GM19099 (cell line): ENCODE data around the gene PLGRKT.
A peak's percentile ranks its signal among the peaks of the same experiment; 100 is the strongest.

Source experiments
- POLR2A ChIP-seq: IDR thresholded peaks from 3 replicates; pipeline ENCODE4 v1.6.1; 2011; ENCODE audit warnings: low read depth; ENCODE audit not compliant: insufficient read length; ENCODE audit errors: extremely low read depth

The PLGRKT gene

DNA sequence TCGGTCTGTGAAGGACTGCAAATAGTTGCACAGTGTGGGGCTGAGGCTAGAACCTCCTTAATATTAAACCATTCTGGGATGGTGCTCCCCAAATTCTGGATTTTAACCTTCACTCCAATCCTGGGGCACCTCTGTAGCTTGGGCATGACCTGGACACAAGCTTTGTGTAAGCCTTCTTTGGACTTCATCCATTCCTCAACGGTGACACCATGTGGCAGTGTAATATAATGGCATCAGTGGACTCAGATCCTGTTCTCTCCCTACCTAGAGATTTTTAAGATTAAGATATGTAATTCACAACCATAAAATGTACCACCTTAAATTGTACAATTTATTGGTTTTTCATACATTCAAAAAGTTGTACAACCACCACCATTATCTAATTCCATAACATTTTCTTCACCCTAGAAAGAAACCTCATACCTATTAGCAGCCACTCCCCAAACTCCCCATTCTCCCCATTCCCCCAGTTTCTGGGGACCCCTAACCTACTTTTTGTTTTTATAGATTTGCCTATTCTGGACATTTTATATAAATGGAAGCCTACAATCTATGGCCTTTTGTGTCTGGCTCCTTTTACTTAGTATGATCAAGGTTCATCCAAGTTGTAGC is 4.8 kb upstream of the PLGRKT start:
- TF ChIP-seq POLR2A: no peak

DNA sequence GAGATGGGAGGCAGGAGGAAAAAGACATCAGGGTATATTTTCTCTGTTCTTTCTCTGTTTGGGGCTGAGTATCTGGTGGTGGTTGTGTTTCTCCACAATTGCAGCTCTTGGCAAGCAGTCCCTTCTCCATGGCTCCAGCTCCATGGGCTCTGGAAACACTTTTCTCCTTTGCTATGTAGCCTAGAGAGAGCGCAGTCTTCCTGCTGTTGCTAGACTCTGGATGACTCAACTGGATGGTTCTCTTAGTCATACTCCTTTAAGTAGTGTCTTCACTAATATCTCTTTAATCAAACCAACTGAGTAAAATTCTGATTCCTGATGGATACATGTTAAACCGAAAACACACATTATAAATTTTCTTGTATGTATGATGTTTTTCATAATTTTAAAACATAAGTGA is 3.3 kb upstream of the PLGRKT start:
- TF ChIP-seq POLR2A: no peak

DNA sequence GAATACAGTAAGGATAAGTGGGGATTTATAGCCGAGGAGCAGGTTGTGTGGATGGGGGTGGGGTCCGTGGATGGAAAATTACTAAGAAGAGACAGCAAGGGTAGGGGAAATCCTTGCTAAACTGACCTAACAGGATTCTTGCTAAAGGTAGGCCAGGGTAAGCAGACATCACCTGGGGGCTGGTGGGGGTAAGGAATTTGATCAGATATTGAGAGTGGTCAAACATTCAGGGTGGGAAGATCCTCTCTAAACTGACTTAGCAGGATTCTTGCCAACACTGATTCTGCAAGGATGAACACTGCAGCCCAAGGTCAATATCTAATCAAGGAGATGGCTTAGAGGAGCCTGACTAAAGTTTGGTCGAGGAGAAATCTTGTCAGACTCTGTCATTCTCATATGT is 2.7 kb upstream of the PLGRKT start:
- TF ChIP-seq POLR2A: no peak

DNA sequence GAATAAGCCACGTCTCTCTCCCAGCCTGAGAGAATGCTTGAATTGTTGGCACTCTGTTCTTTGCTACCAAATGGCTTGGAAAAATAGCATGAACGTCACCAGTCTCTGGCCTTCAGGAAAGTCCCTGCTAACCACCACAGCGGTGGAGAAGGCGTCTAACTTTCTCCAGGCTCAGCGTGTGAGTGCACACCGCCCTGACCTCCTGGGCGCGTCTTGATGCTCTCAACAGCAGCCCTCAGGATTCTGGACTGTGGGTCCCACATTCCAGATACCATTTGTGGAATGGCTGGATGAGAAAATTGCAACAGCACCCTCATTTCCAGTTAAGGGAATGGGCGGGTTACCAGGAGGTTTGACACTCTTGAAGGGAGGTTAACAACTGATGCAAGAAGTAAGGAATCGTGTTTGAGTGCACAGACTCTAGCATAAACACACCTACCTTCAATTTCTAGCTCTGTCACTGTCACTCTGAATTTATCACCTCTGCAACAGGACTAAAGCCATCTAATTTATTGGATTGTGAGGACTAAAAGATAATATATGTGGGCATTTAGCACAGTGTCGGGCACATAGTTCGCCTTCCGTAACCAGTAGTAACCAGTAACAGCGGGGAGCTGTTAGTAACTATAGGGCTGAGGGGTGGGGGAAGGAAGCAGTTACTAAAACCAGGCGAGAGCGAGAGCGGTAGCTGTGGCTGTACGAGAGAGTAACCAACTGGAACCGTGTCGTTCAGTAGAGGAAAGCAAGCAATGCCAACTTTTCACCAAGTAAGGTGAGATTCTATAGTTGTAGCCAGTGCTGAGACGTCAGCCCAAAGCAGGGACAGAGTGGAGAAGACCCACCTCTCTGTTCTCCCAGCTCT is 807 bp upstream of the PLGRKT start:
- peak; percentile 44 for TF ChIP-seq POLR2A

DNA sequence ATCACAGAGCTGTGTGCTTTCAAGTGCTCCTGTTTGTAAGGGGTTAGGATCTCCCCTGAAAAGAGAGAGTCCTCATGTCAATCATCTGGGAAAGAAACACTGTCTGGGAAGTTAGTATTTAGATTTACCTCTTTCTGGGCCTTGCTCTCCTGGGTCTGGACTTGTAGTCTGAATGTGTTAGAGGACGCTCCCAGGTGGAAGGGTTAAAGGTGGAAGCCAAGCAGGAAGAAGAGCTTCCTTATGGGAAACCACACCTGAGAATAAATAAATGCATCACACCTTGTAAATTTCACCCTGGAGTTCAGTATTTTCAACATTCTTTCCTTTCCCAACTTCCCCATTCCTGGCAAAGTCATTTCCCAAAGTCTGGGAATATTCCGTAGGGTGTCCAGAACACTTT is 1.3 kb downstream of the PLGRKT start:
- no peak for TF ChIP-seq POLR2A

DNA sequence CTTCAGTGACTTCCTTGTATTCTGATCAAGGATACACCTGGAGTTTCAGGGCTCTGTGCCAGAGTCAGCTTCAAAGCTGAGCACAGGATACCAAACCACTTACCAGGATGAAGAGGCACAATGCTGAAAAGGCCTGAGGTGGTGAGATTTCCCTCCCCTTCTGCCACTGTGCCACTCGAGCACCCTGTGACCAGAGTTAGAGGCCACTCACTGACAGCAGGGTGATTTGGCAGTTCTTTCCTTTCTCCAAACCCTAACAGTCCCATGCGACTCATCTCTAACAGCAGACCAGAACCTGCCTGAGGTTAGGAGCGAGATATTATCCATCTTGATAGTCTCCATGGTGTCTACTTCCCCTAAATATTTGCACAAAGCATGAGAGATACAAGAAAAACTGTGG is 1.8 kb downstream of the PLGRKT start:
- TF ChIP-seq POLR2A: no peak

DNA sequence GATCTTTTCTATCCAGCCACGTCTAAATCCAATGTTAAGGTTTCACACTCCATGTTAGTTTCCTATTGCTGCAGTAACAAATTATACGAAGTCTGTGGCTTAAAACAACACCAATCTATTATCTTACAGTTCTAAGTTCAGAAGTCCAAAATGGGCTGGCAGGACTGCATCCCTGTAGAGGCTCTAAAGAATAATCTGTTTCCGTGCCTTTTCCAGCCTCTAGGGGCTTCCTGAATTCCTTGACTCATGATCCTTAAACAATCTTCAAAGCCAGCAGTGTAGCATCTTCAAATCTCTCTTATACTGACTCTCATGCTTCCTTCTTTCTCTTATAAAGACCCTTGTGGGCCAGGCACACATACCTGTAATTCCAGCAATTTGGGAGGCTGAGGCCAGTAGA is 6.8 kb downstream of the PLGRKT start:
- TF ChIP-seq POLR2A: no peak

DNA sequence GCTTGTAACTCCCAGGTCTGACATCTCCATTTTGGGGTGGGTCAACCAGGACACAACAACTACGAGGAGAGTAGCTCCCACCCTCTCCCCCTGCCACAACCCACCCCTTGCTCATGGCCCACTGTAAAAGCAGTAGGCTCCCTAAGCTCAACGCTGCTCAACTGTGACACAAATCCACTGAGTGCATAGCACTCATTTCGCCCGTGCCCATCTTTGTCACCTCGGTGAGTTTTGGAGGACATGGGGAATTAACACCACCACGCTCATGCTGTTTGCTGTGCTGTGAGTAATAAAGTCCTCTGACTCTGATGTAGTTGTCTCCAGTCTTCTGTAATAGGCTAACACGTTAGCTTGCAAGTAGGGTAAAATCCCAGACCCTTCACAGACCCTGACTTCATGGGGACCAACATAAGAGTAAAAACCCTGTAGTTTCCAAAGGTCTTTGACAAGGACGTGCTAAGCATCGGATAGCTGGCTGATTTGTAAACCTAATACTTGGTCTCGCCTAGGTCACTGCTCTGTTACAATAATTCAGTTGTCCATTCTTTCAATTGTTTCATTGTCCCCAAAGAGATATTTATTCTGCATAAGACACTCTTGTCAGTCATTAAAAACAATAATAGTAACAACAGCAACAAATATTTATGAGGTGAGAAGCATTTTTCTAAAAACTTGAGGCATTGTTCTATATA is 7.7 kb downstream of the PLGRKT start:
- no peak for TF ChIP-seq POLR2A

DNA sequence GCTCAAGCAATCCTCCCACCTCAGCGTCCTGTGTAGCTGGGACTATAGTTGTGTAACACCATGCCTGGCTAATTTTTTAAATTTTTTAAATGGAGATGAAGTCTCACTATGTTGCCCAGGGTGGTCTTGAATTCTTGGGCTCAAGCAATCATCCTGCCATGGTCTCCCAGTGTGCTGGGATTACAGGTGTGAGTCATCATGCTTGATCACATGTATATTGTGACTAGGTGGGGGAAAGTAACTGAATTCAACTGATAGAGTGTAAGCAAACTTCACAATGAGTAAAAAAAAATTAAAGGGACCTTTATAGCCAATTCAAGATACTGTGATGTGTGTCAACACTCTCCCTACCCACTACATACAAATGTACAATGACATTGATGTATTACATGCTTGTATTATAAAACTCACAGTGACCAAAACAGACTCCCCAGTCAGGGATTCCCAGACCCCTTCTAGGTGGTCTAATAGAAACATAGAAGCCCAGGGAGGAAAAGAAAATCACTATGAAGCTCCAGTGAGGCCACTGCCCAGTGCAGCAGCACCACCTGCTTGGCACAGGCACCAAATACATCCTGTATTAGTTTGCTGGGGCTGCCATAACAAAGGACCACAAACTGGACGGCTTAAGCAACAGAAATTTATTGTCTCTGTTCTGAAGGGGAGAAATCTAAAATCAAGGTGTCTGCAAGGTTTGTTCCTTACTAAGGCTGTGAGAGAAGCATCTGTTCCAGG is 8.8 kb downstream of the PLGRKT start:
- TF ChIP-seq POLR2A: no peak

DNA sequence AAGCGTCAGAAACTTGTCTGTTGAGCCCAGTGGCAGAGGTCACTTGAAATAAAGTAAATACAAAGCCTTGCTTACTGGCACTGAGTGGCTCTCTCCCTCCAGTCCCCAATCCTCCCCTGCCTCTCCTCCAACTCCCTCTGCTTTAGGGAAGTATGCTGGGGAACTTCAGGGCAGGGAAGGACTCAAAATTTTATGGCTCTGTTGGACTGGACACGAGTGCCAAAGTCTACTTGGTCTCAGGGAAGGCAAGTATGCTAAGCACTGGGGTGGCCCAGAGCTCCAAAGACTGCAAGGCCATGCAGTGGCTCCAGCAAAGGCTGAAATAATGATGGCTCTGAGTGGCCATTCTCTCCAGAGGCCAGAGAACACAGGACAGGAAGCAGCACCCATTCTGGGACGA is 9.6 kb downstream of the PLGRKT start:
- TF ChIP-seq POLR2A: no peak

DNA sequence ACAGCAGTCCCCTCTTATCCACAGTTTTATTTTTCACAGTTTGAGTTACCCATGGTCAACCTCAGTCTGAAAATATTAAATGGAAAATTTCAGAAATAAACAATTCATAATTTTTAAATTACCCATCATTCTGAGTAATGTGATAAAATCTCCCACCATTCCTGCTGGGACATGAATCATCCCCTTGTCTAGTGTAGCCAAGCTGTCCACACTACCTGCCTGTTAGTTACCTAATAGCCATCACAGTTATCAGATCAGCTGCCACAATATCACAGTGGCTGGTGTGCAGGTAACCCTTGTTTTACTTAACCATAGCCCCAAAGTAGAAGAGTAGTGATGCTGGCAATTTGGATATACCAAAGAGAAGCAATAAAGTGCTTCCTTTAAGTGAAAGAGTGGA is 10.7 kb downstream of the PLGRKT start:
- TF ChIP-seq POLR2A: no peak

DNA sequence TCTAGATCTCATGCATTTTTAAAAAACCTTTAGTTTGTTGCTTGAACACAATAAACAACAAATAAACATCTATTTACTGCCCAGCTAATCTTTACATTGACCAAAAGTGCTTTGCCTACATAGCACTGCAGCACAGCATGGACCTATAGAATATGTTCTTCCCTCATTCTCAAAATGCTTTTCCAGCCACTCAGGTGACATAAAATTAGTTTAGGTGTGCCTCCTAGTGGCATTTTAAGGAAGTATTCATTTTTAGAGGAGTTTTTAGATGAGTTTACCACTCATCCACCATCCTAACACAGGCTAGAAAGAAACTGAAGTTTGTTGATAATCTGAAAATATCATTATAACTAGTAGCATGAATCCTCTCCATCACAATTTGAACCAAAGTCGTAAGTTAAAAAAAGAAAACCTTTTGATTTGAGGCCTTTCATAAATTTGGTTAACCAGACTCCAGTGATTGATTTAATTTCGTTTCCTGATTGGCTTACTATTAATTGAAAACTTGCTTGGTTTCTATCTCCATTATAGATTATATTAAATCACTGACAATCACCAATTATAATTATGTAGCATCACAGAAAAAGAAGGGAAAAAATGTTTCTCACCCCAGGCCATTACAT is 12.6 kb downstream of the PLGRKT start:
- no peak for TF ChIP-seq POLR2A

DNA sequence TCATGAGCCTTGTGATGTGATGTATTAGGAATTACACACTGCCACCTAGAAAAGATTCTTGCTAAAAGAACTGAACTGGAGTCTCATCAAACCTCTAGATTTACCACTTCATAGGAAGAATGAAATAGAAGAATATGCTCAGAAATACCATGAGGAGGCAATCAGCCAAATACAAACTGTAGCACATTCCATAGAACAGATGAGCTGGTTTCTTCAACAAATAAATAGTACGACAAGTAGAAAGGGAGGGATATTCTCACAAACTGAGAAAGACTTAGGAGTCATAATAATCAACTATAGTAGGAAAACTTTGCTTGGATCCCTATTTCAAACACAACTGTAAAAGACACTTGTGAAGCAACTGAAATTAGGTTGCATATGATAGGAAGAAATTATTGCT is 15.4 kb downstream of the PLGRKT start:
- no peak for TF ChIP-seq POLR2A

DNA sequence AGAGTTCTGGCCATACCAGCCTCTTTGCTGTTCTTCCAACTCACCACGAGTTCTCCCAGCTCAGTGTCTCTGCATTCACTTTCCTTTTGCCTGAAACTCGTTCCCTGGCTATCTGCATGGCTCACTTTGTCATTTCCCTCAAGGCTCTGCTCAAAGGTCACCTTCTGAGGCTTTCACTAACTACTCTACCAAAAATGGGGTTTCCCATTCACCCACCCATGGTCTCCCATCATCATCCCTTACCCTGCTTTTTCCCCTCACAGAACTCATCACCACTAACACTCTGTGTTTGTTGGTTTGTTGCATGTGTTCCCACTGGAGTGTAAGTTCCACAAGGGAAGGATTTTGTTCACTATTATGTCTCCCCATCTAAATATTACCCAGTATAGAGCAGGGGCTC is 16.6 kb downstream of the PLGRKT start:
- TF ChIP-seq POLR2A: no peak

DNA sequence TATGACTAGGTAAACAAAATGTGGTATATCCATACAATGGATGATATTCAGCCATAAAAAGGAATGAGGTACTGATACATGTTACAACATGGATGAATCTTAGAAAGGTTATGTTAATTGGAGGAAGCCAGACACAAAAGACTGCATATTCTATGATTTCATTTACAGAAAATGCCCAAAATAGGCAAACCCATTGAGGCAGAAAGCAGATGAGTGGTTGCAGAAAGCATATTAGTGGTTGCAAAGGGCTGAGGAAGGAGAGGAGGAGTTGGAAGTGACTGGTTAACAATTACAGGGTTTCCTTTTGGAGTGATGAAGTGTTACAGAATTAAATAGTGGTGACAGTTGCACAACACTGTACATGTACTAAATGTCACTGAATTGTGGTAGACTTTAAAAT is 17.7 kb downstream of the PLGRKT start:
- TF ChIP-seq POLR2A: no peak
